Left lung (tissue), 10 donors: ENCODE results near the gene TEKT5. TPM values are rescaled to one million over a fixed set of nuclear protein-coding genes. Genes with fewer than 3 reads are reported as not detected.

Source experiments
- ATAC-seq: fragments of 200-7000 bp; cut with Tn5 transposase; one replicate; pipeline ENCODE4 v1.9.1; 2020; ENCODE audit warnings: moderate library complexity
- DNase-seq, 4 donors: peaks; one replicate each; pipeline ENCODE4 v3.0.0-alpha.2; 2013 to 2020
- H3K27ac ChIP-seq, 2 donors: fragments of 200-600 bp; sonication (generic) in 1 of 2; one replicate each; pipeline versions ENCODE4 v1.5.0 to v1.8.0; 2020 to 2021
- H3K27me3 ChIP-seq, 2 donors: fragments of 200-600 bp; sonication (generic) in 1 of 2; one replicate each; pipeline versions ENCODE4 v1.5.0 to v1.8.0; 2020 to 2021
- H3K36me3 ChIP-seq, 2 donors: fragments of 200-600 bp; sonication (generic) in 1 of 2; one replicate each; pipeline versions ENCODE4 v1.5.0 to v1.8.0; 2020 to 2021
- H3K4me1 ChIP-seq, 2 donors: fragments of 200-600 bp; one replicate each; pipeline ENCODE4 v1.8.0; 2021
- H3K4me3 ChIP-seq, 2 donors: fragments of 200-600 bp; sonication (generic) in 1 of 2; one replicate each; pipeline versions ENCODE4 v1.5.0 to v1.8.0; 2020 to 2021; ENCODE audit warnings: mild to moderate bottlenecking in 1 of 2
- H3K9me3 ChIP-seq, 2 donors: fragments of 200-600 bp; sonication (generic) in 1 of 2; one replicate each; pipeline versions ENCODE4 v1.5.0 to v1.8.0; 2020 to 2021
- CTCF ChIP-seq, 2 donors: fragments of 200-600 bp; sonication (generic) in 1 of 2; IDR thresholded peaks; one replicate each; pipeline versions ENCODE4 v1.5.0 to v1.8.0; 2021; ENCODE audit warnings: antibody characterized with exemption in 2 of 2
- intact Hi-C, 2 donors: fragments of 100-400 bp; cut with DNase I; formaldehyde crosslinking; loops; one replicate each; pipeline versions ENCODE4 v1.11.2 to v1.14.2; 2022
- polyA plus RNA-seq, 6 donors: library from polyadenylated mRNA; unstranded; fragments of 120-200 nt; gene quantifications; one replicate each; pipeline ENCODE4 v1.2.1, GENCODE V29; 2013; ENCODE audit not compliant: insufficient read length in 6 of 6
- total RNA-seq, 2 donors: library from RNA; stranded (reverse); fragmentation: NEBNext Ultra II Directional; extraction: Animal tissue kit (Norgen Biotek cat#: 25700); gene quantifications; one replicate each; pipeline ENCODE4 v1.2.1, GENCODE V29; 2021
- donor health status: DM: no; HTN: yes; CAD: no.
- donor health status: DM: no; HTN: no; CAD: no.

The TEKT5 gene
- total and polyA plus RNA-seq, 8 donors: 0.13 to 0.67 (median 0.49) TPM; not detected in 3

GRCh38 chr16:10620120-10620519 lies 74.6 kb downstream of the TEKT5 start:
- intact Hi-C loops: no loop called here
- ATAC-seq (no peak), DNase-seq (no peak)
- H3K4me3 ChIP-seq: no peak overlapping the region
- peaks cover 17 to 45% of the 10 kb centered on the region in 2 donors for H3K4me1 ChIP-seq
- H3K36me3 ChIP-seq: no peaks in the 10 kb centered on the region
- H3K27ac ChIP-seq: peak overlapping the region in 1 of 2 donors; percentile 73
- no peaks in the 10 kb centered on the region for H3K9me3 ChIP-seq
- peaks cover 0 to 7% of the 10 kb centered on the region in 2 donors for H3K27me3 ChIP-seq
- no peak for TF ChIP-seq CTCF (IDR thresholded peaks at IDR 0.05)

GRCh38 chr16:10619271-10619849 lies 75.4 kb downstream of the TEKT5 start:
- no peaks in the 10 kb centered on the region for H3K36me3 ChIP-seq
- H3K27ac ChIP-seq: peak overlapping the region in 1 of 2 donors; percentile 73
- H3K4me1 ChIP-seq: peaks cover 17 to 45% of the 10 kb centered on the region in 2 donors
- ATAC-seq (peak; percentile 55), DNase-seq (peak in 2 of 4 donors; percentile 65 to 85)
- peaks cover 0 to 7% of the 10 kb centered on the region in 2 donors for H3K27me3 ChIP-seq
- H3K4me3 ChIP-seq: peak overlapping the region; percentile 7 to 29
- intact Hi-C loops: no loop called here
- TF ChIP-seq CTCF (IDR thresholded peaks at IDR 0.05): no peak
- no peaks in the 10 kb centered on the region for H3K9me3 ChIP-seq

GRCh38 chr16:10618710-10619209 lies 76.0 kb downstream of the TEKT5 start:
- H3K27ac ChIP-seq: peak overlapping the region in 1 of 2 donors; percentile 73
- no peak for ATAC-seq
- no peaks in the 10 kb centered on the region for H3K36me3 ChIP-seq
- peak overlapping the region; percentile 7 to 29 for H3K4me3 ChIP-seq
- no peak for TF ChIP-seq CTCF (IDR thresholded peaks at IDR 0.05)
- peaks cover 17 to 41% of the 10 kb centered on the region in 2 donors for H3K4me1 ChIP-seq
- no peaks in the 10 kb centered on the region for H3K9me3 ChIP-seq
- DNase-seq: no peak
- peaks cover 0 to 7% of the 10 kb centered on the region in 2 donors for H3K27me3 ChIP-seq
- intact Hi-C loops: no loop called here

GRCh38 chr16:10617662-10618420 lies 76.9 kb downstream of the TEKT5 start:
- peaks cover 17 to 40% of the 10 kb centered on the region in 2 donors for H3K4me1 ChIP-seq
- no peaks in the 10 kb centered on the region for H3K9me3 ChIP-seq
- TF ChIP-seq CTCF (IDR thresholded peaks at IDR 0.05): no peak
- peaks cover 0 to 7% of the 10 kb centered on the region in 2 donors for H3K27me3 ChIP-seq
- ATAC-seq (no peak), DNase-seq (no peak)
- no peak overlapping the region for H3K4me3 ChIP-seq
- intact Hi-C loops: no loop called here
- peak overlapping the region; percentile 67 to 73 for H3K27ac ChIP-seq
- H3K36me3 ChIP-seq: no peaks in the 10 kb centered on the region
